Keratinocyte (primary cell): ENCODE data around the gene C11orf65.

Experiments
- CTCF ChIP-seq, 3 experiments: IDR thresholded peaks in 1 of 3; conservative IDR thresholded peaks in 1 of 3; optimal IDR thresholded peaks in 1 of 3; 2 replicates in 2 of 3; 3 replicates in 1 of 3; pipeline versions ENCODE3 to v1.5.1; 2011; ENCODE audit warnings: low read length in 3 of 3, mild to moderate bottlenecking in 3 of 3, moderate library complexity in 2 of 3, control low read depth in 1 of 3, inconsistent platforms in 1 of 3; ENCODE audit not compliant: insufficient read depth in 2 of 3; ENCODE audit errors: extremely low read depth in 1 of 3
- EZH2 ChIP-seq: IDR thresholded peaks from one replicate; pipeline ENCODE4 v1.6.1; 2012; ENCODE audit warnings: inconsistent platforms, mild to moderate bottlenecking, low read length, moderate library complexity

- TF ChIP-seq CTCF (optimal IDR thresholded peaks at IDR 0.05 in 1 of 3, IDR thresholded peaks at IDR 0.05 in 1 of 3, conservative IDR thresholded peaks at IDR 0.05 in 1 of 3; ENCODE audit: extremely low read depth in 1 of 3, insufficient read depth in 2 of 3, low read length in 3 of 3) (no peak), EZH2 (no peak)
Observed at GRCh38 chr11:108500169-108500568, 32.8 kb upstream of the C11orf65 start.
